Stimulated activated naive CD8-positive, alpha-beta T cell treated with anti-CD3 and anti-CD28 coated beads, Interleukin-15, amount 100 ng/mL, for 72 hours (primary cell): ENCODE results near the gene CAMSAP1.
"Not testable (repeated sequence)": the region's sequence is repeated elsewhere in the genome, so short reads cannot be mapped to it uniquely, and the experiment has no call there.

Source experiments
- ATAC-seq: fragments of 150-1000 bp; cut with Tn5 transposase; 2 replicates; pipeline ENCODE4 v1.10.0; 2021; ENCODE audit warnings: mild to moderate bottlenecking, moderate library complexity
- DNase-seq, 2 donors: peaks; one replicate each; pipeline ENCODE4 v3.0.0; 2021 to 2022
- H3K27ac Mint-ChIP-seq, 2 donors: one replicate each; pipeline ENCODE4 v1.8.0; 2022; ENCODE audit warnings: mild to moderate bottlenecking in 2 of 2, mixed read lengths in 2 of 2, moderate library complexity in 2 of 2
- H3K27me3 Mint-ChIP-seq: one replicate; pipeline ENCODE4 v1.8.0; 2022; ENCODE audit warnings: mixed read lengths
- H3K4me1 Mint-ChIP-seq: one replicate; pipeline ENCODE4 v1.8.0; 2022; ENCODE audit warnings: mild to moderate bottlenecking, mixed read lengths
- H3K4me3 Mint-ChIP-seq, 2 donors: one replicate each; pipeline ENCODE4 v1.8.0; 2022; ENCODE audit warnings: mild to moderate bottlenecking in 2 of 2, mixed read lengths in 2 of 2, moderate library complexity in 1 of 2
- H3K9me3 Mint-ChIP-seq, 2 donors: one replicate each; pipeline ENCODE4 v1.8.0; 2022; ENCODE audit warnings: mixed read lengths in 2 of 2

The CAMSAP1 gene, protein sequence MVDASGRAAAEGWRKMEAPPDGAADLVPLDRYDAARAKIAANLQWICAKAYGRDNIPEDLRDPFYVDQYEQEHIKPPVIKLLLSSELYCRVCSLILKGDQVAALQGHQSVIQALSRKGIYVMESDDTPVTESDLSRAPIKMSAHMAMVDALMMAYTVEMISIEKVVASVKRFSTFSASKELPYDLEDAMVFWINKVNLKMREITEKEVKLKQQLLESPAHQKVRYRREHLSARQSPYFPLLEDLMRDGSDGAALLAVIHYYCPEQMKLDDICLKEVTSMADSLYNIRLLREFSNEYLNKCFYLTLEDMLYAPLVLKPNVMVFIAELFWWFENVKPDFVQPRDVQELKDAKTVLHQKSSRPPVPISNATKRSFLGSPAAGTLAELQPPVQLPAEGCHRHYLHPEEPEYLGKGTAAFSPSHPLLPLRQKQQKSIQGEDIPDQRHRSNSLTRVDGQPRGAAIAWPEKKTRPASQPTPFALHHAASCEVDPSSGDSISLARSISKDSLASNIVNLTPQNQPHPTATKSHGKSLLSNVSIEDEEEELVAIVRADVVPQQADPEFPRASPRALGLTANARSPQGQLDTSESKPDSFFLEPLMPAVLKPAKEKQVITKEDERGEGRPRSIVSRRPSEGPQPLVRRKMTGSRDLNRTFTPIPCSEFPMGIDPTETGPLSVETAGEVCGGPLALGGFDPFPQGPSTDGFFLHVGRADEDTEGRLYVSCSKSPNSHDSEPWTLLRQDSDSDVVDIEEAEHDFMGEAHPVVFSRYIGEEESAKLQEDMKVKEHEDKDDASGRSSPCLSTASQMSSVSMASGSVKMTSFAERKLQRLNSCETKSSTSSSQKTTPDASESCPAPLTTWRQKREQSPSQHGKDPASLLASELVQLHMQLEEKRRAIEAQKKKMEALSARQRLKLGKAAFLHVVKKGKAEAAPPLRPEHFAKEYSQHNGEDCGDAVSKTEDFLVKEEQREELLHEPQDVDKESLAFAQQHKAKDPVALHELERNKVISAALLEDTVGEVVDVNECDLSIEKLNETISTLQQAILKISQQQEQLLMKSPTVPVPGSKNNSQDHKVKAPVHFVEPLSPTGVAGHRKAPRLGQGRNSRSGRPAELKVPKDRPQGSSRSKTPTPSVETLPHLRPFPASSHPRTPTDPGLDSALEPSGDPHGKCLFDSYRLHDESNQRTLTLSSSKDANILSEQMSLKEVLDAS (N-terminal part only)

GRCh38 chr9:135907431-135908092 lies at the start of gene CAMSAP1:
TSS of gene CAMSAP1 (minus strand) at chr9:135907546. CDS start at chr9:135907159, 387 bp downstream.
- peaks cover 0 to 7% of the 10 kb centered on the region in 2 donors for H3K9me3 Mint-ChIP-seq
- peak; percentile 93 to 94 for DNase-seq
- peak; percentile 87 for ATAC-seq
- peak within 1 kb of the TSS; percentile 86 to 87 for H3K4me3 Mint-ChIP-seq
- no peaks in the 10 kb centered on the region for H3K27me3 Mint-ChIP-seq
- peaks cover 58% of the 10 kb centered on the region for H3K4me1 Mint-ChIP-seq
- peak within 1 kb of the TSS; percentile 22 to 86 for H3K27ac Mint-ChIP-seq

DNA sequence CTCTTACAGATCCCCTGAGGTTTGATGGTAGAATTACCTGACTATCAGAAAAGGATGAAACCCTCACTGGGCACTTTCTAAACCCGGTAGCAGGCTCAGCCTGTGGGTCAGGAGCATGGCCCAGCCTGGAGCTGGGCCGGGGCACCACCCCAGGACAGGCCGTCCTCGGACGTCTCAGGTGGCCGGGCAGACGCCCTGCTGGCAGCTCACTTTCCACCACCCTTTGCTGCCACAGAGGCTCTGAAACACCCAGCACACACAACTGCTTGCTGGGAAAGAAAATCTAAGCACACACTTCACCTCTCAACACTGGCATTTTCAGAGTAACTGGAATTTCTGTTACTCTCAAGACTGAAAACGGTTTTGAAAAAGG lies 49.4 kb upstream of the CAMSAP1 start:
- ATAC-seq (no peak), DNase-seq (no peak)
- Mint-ChIP-seq H3K9me3 (no peaks in the 10 kb centered on the region), H3K4me3 (no peak overlapping the region), H3K27me3 (no peaks in the 10 kb centered on the region), H3K4me1 (peaks cover 30% of the 10 kb centered on the region), H3K27ac (no peak overlapping the region)

DNA sequence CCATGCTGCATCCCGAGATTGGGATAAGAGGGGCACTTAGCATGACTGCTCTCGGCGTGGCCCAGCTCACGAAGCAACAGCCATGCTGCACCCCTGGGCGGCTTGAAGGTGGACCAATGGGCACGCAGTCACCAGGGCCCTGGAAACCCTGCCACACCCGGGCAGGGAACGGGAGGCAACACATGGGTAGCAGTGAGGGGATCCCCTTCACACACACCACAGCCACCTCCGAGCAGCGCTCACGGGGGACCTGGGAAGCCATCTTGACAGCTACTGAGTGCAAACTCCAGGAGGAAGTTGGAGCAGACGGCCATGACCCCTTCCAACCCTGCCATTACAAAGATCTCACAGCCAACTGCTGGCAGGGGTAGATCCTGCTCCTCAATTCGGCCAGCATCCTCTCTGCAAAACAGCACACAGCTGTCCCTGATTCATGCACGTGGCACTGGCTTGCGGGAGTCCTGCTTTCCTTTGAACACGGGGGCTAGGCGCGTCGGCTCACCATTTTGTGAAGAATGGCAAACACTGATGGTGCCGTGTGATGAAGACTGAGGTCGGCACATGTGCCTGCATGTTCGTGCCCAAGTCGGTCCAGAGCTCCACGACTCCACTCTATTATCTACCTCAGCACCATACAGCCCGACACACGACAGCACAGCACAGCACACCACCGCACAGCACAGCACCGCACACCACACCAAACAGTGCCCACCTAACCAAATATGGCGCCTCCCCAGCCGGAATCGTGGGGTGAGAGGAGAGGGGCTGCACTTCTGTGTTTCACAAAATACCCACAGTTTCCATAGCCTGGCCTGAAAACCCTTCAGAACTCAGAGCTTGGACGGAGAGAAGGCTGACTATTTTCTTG lies 48.8 kb upstream of the CAMSAP1 start:
- Mint-ChIP-seq H3K4me1 (peaks cover 24% of the 10 kb centered on the region), H3K27ac (no peak overlapping the region), H3K27me3 (no peaks in the 10 kb centered on the region), H3K4me3 (no peak overlapping the region), H3K9me3 (no peaks in the 10 kb centered on the region)
- ATAC-seq, result no peak
- DNase-seq, result no peak

GRCh38 chr9:135952664-135953206 lies 45.4 kb upstream of the CAMSAP1 start:
- Mint-ChIP-seq H3K4me1 (no peaks in the 10 kb centered on the region), H3K9me3 (no peaks in the 10 kb centered on the region), H3K27ac (no peak overlapping the region), H3K27me3 (no peaks in the 10 kb centered on the region), H3K4me3 (no peak overlapping the region)
- DNase-seq (no peak), ATAC-seq (no peak)

DNA sequence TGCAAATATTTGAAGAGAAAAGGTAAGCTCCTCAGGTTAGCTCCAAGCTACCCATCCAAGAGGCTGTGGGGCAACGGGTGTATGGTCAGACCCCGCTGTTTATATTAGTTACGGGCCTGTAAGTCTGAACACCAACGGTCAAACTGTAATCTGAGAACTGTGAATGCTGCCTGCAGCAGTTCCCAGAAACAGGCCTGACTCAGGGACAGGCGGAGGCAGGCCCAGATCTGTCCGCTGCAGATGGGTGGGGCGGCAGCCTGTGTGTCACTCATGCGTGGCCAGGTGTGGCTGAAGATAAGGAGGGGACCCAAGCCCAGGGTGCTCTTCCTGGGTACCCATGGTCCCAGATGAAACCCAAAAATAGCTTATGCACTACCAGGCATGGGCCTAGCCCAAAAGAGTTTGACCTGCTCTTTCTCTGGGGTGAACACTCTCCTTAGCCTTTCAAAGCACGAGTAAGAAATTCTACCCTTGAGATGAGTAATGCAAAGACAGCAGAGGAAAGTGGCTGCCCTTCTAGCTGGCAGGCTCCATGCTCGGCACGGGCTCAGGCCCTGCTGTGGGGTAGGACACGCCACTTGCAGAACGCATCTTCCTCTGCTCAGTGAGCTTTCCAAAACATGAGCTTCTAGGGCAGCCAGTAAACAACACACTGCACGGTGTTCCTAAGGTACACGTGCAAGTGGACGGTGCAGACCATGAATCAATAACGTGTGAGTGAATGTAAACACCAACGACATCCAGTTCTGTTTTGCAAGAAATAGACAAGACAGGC lies 44.7 kb upstream of the CAMSAP1 start:
- H3K27ac Mint-ChIP-seq, result no peak overlapping the region
- no peak for ATAC-seq
- H3K4me1 Mint-ChIP-seq, result no peaks in the 10 kb centered on the region
- H3K4me3 Mint-ChIP-seq, result no peak overlapping the region
- no peaks in the 10 kb centered on the region for H3K9me3 Mint-ChIP-seq
- no peaks in the 10 kb centered on the region for H3K27me3 Mint-ChIP-seq
- DNase-seq, result no peak

- not testable (repeated sequence) for H3K9me3 Mint-ChIP-seq, DNase-seq, H3K27me3 Mint-ChIP-seq, H3K4me3 Mint-ChIP-seq, H3K27ac Mint-ChIP-seq, H3K4me1 Mint-ChIP-seq, ATAC-seq
These were observed 44.0 kb upstream of the CAMSAP1 start for GRCh38 chr9:135951310-135951709.

DNA sequence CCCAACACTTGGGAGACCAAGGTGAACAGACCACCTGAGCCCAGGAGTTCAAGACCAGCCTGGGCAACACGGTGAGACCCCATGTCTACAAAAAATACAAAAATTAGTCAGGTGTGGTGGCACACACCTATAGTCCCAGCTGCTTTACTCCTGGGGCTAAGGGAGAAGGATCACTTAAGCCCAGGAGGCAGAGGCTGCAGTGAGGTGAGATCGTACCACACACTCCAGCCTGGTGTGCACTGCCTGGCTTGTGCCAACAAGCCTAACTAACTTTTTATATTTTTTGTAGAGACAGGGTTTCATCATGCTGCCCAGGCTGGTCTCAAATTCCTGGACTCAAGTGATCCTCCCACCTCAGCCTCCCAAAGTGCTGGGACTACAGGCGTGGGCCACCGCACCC lies 43.5 kb upstream of the CAMSAP1 start:
- H3K9me3 Mint-ChIP-seq, H3K27ac Mint-ChIP-seq, ATAC-seq, DNase-seq, H3K4me3 Mint-ChIP-seq, H3K27me3 Mint-ChIP-seq, H3K4me1 Mint-ChIP-seq: not testable (repeated sequence)

DNA sequence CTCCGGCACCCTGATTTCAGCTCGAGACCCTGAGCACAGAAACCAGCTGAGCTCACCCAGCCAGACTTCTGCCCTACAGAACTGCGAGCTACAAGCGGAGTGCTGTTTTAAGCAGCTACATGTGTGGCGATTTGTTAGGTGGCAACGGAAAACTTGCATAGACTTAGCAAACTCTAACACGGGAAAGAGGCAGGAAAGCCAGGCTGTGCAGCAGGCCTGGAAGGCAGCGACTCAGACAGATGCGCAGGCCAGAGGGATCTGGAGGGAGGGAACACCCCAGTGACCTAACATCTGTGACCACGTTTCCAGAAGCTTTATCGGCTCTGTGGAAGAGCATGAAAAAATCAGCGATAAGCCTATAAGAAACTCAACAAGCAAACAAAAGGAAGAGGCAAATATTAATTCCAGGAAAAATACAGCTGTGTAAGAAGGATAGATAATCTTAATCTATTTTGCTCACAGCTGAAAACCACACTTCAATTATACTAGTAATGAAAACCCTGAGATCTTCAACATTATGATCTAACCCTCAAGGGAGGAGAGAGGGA lies 42.9 kb upstream of the CAMSAP1 start:
- no peak for ATAC-seq
- DNase-seq, result no peak
- Mint-ChIP-seq H3K4me1 (no peaks in the 10 kb centered on the region), H3K4me3 (no peak overlapping the region), H3K27ac (no peak overlapping the region), H3K27me3 (no peaks in the 10 kb centered on the region), H3K9me3 (no peaks in the 10 kb centered on the region)

GRCh38 chr9:135949501-135950134 lies 42.3 kb upstream of the CAMSAP1 start:
- Mint-ChIP-seq H3K9me3 (no peaks in the 10 kb centered on the region), H3K4me1 (no peaks in the 10 kb centered on the region), H3K27ac (no peak overlapping the region), H3K4me3 (no peak overlapping the region), H3K27me3 (no peaks in the 10 kb centered on the region)
- no peak for DNase-seq
- no peak for ATAC-seq

- Mint-ChIP-seq H3K9me3 (no peaks in the 10 kb centered on the region), H3K4me1 (no peaks in the 10 kb centered on the region), H3K4me3 (no peak overlapping the region), H3K27me3 (no peaks in the 10 kb centered on the region), H3K27ac (peak overlapping the region in 1 of 2 donors; percentile 59)
- no peak for DNase-seq
- ATAC-seq, result no peak
These were observed 41.6 kb upstream of the CAMSAP1 start for GRCh38 chr9:135948968-135949367.

GRCh38 chr9:135948446-135948845 lies 41.1 kb upstream of the CAMSAP1 start:
- no peak for ATAC-seq
- Mint-ChIP-seq H3K4me3 (no peak overlapping the region), H3K27me3 (no peaks in the 10 kb centered on the region), H3K27ac (no peak overlapping the region), H3K9me3 (no peaks in the 10 kb centered on the region), H3K4me1 (no peaks in the 10 kb centered on the region)
- DNase-seq, result no peak

DNA sequence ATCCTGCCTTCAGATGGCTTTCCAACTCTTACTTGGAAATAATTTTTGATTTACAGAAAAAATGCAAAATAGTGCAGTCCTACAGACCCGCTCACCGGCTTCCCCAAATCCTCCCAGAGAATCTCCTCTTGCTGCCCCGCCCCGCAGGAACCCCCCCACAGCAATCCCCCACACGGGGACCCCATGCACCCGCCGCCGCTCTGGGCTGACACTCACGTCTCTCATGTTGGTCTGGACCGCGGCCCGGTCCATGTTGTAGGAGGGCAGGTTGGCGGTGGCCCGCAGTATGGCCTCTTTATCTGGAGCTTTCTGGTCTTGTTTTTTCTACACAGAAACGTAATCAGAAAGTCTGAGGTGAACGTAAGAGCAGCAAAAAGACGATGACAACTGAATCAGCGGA lies 40.2 kb upstream of the CAMSAP1 start:
- Mint-ChIP-seq H3K27ac (no peak overlapping the region), H3K27me3 (no peaks in the 10 kb centered on the region), H3K9me3 (no peaks in the 10 kb centered on the region), H3K4me1 (no peaks in the 10 kb centered on the region), H3K4me3 (no peak overlapping the region)
- no peak for ATAC-seq
- DNase-seq, result no peak

GRCh38 chr9:135947105-135947504 lies 39.8 kb upstream of the CAMSAP1 start:
- H3K9me3 Mint-ChIP-seq, H3K4me3 Mint-ChIP-seq, DNase-seq, ATAC-seq, H3K4me1 Mint-ChIP-seq, H3K27ac Mint-ChIP-seq, H3K27me3 Mint-ChIP-seq: not testable (repeated sequence)
